HEK293T (cell line): Measurements from ENCODE around the gene TUSC2.

Experiments used
- CTBP1 ChIP-seq: fragments of 450-650 bp; IDR thresholded peaks from 2 replicates; pipeline ENCODE4 v1.6.1; 2016; ENCODE audit warnings: borderline replicate concordance
- FOXK2 ChIP-seq: fragments of 450-650 bp; IDR thresholded peaks from 2 replicates; pipeline ENCODE4 v1.6.1; 2016; ENCODE audit warnings: mild to moderate bottlenecking
- FOXM1 ChIP-seq: fragments of 450-650 bp; IDR thresholded peaks from 2 replicates; pipeline ENCODE4 v1.6.1; 2017; ENCODE audit warnings: mild to moderate bottlenecking, borderline replicate concordance
- L3MBTL2 ChIP-seq: fragments of 450-650 bp; conservative IDR thresholded peaks from 2 replicates; pipeline ENCODE4 v1.6.1; 2016; ENCODE audit warnings: mild to moderate bottlenecking
- LEF1 ChIP-seq: fragments of 450-650 bp; IDR thresholded peaks from 2 replicates; pipeline ENCODE4 v1.6.1; 2017; ENCODE audit warnings: mild to moderate bottlenecking, borderline replicate concordance
- SP1 ChIP-seq: fragments of 450-650 bp; IDR thresholded peaks from 2 replicates; pipeline ENCODE4 v1.6.1; 2017
- TARDBP ChIP-seq: fragments of 450-650 bp; IDR thresholded peaks from 2 replicates; pipeline ENCODE4 v1.6.1; 2016
- TF ChIP-seq, protein P1 (sequence below): fragments of 450-650 bp; IDR thresholded peaks from 2 replicates; pipeline ENCODE4 v1.6.1; 2016

- TF ChIP-seq SP1 (no peak), FOXK2 (no peak), CTBP1 (no peak), FOXM1 (no peak), LEF1 (no peak), L3MBTL2 (no peak), TARDBP (no peak)
- TF ChIP-seq, protein P1, sequence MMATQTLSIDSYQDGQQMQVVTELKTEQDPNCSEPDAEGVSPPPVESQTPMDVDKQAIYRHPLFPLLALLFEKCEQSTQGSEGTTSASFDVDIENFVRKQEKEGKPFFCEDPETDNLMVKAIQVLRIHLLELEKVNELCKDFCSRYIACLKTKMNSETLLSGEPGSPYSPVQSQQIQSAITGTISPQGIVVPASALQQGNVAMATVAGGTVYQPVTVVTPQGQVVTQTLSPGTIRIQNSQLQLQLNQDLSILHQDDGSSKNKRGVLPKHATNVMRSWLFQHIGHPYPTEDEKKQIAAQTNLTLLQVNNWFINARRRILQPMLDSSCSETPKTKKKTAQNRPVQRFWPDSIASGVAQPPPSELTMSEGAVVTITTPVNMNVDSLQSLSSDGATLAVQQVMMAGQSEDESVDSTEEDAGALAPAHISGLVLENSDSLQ = no peak
These were observed 8.0 kb downstream of the TUSC2 start for GRCh38 chr3:50319894-50320625.
